Transverse colon (tissue), 4 donors: ENCODE data around the gene TMEM151A. TPM values are rescaled to one million over a fixed set of nuclear protein-coding genes. Genes with fewer than 3 reads are reported as not detected.

Source experiments
- DNase-seq: peaks from one replicate; pipeline ENCODE4 v3.0.0-alpha.2; 2019
- H3K27ac ChIP-seq, 4 donors: fragments of 200-600 bp; sonication (generic); 2 replicates each; pipeline ENCODE4 v1.5.1; 2016 to 2018; ENCODE audit warnings: inconsistent platforms in 4 of 4
- H3K27me3 ChIP-seq: fragments of 200-600 bp; sonication (generic); 2 replicates; pipeline ENCODE4 v1.5.1; 2017; ENCODE audit warnings: inconsistent platforms
- H3K36me3 ChIP-seq, 4 donors: fragments of 200-600 bp; sonication (generic); 2 replicates each; pipeline ENCODE4 v1.5.1; 2017 to 2019; ENCODE audit warnings: inconsistent platforms in 4 of 4
- H3K4me1 ChIP-seq, 4 donors: fragments of 200-600 bp; sonication (generic); 2 replicates each; pipeline ENCODE4 v1.5.1; 2017 to 2020; ENCODE audit warnings: inconsistent platforms in 4 of 4
- H3K4me3 ChIP-seq, 4 donors: fragments of 200-600 bp; sonication (generic); 1 replicate in 1 of 4; 2 replicates in 3 of 4; pipeline versions ENCODE4 v1.5.1 to v1.6.1; 2017 to 2019; ENCODE audit warnings: inconsistent platforms in 4 of 4
- H3K9me3 ChIP-seq, 2 donors: fragments of 200-600 bp; sonication (generic); 2 replicates each; pipeline ENCODE4 v1.5.1; 2017 to 2019; ENCODE audit warnings: inconsistent platforms in 2 of 2
- EP300 ChIP-seq: sonication (generic); formaldehyde crosslinking; IDR thresholded peaks from one replicate; pipeline ENCODE4 v1.6.1; 2017; ENCODE audit warnings: antibody characterized with exemption, low read depth
- POLR2A ChIP-seq: fragments of 450-650 bp; IDR thresholded peaks from one replicate; pipeline ENCODE4 v1.6.1; 2016; ENCODE audit warnings: antibody characterized with exemption, mild to moderate bottlenecking, moderate library complexity
- POLR2AphosphoS5 ChIP-seq, 3 donors: sonication (generic); formaldehyde crosslinking; IDR thresholded peaks; one replicate each; pipeline ENCODE4 v1.6.1; 2016; ENCODE audit warnings: antibody characterized with exemption in 3 of 3
- WGBS, 2 donors: methylation state at CpG; one replicate each; pipeline ENCODE4 v1.1.5; 2018; ENCODE audit warnings: low coverage in 1 of 2; 5-methylcytosine and 5-hydroxymethylcytosine counted together
- in situ Hi-C, 4 donors: fragments of 200-750 bp; cut with MboI; loops; one replicate each; pipeline versions ENCODE4 v1.15.0 to v1.15.1; 2017; ENCODE audit warnings: low sequenced_read_pairs in 3 of 4, low pct_ligation_motif_present in 1 of 4, low pct_unique_long_range_greater_than_20kb in 1 of 4
- intact Hi-C: fragments of 100-400 bp; cut with DNase I; formaldehyde crosslinking; loops from one replicate; pipeline ENCODE4 v1.15.1; 2023; ENCODE audit warnings: low total_unique reads
- total RNA-seq, 4 donors: library from RNA; depleted of rRNA; stranded (reverse); fragments of >200 nt; gene quantifications; one replicate each; pipeline ENCODE4 v1.1.0, GENCODE V29; 2016
- TF ChIP-seq, protein P1 (sequence below), 5 experiments: fragments of 200-600 bp in 3 of 5; fragments of 450-650 bp in 2 of 5; sonication (generic) in 3 of 5; IDR thresholded peaks; 1 replicate in 2 of 5; 2 replicates in 3 of 5; pipeline ENCODE4 v1.5.1; 2016 to 2017; ENCODE audit warnings: antibody characterized with exemption in 5 of 5, inconsistent platforms in 3 of 5, mild to moderate bottlenecking in 2 of 5, moderate library complexity in 1 of 5

The TMEM151A gene
- total RNA-seq, 4 donors from 2014 or later, result 0.55 to 0.75 TPM; not detected in 2

DNA sequence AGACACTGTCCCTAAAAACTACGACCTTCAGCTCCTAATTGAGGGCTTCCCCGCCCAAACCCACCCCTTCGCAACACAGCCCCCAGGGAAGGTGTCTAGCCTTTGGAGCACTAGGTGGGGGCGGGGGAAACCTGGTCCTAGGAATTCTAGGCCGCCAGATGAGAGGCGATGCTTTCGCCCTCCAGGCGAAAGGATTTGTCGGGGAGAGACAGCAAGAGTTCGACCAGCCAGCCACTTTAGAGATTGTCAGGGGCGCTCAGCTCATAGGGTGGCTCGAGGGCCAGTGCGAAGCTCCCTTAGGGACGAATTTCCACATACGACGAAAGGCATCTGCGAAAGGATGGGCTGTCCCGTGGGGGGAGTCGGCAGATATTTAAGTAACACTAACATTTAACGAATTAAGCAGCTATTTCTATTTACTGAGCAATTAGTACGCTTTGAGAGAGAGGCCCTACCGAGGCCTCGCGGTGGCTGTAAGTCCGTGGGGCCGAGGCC lies 19.8 kb downstream of the TMEM151A start:
- in situ Hi-C loops, result no loop called here
- H3K9me3 ChIP-seq, result no peaks in the 10 kb centered on the region
- peaks cover 7 to 25% (median 17%) of the 10 kb centered on the region in 4 donors for H3K4me1 ChIP-seq
- peak overlapping the region; percentile 91 to 95 (median 94) for H3K27ac ChIP-seq
- H3K4me3 ChIP-seq, result peak overlapping the region in 3 of 4 donors; percentile 33 to 63 (median 50)
- TF ChIP-seq, protein P1, sequence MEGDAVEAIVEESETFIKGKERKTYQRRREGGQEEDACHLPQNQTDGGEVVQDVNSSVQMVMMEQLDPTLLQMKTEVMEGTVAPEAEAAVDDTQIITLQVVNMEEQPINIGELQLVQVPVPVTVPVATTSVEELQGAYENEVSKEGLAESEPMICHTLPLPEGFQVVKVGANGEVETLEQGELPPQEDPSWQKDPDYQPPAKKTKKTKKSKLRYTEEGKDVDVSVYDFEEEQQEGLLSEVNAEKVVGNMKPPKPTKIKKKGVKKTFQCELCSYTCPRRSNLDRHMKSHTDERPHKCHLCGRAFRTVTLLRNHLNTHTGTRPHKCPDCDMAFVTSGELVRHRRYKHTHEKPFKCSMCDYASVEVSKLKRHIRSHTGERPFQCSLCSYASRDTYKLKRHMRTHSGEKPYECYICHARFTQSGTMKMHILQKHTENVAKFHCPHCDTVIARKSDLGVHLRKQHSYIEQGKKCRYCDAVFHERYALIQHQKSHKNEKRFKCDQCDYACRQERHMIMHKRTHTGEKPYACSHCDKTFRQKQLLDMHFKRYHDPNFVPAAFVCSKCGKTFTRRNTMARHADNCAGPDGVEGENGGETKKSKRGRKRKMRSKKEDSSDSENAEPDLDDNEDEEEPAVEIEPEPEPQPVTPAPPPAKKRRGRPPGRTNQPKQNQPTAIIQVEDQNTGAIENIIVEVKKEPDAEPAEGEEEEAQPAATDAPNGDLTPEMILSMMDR (IDR thresholded peaks at IDR 0.05), result peak in 1 of 5 experiments; percentile 87
- TF ChIP-seq EP300, result no peak
- intact Hi-C loops, result loop anchor here (2.0 kb wide), 1 partner anchor 17 kb away; no protein-coding TSS in a partner anchor
- H3K27me3 ChIP-seq, result no peaks in the 10 kb centered on the region
- no peak for DNase-seq
- 34% methylated on average over 26 of the region's 26 CpGs; no CpG with 5 or more reads in 1 of the 2 donors for WGBS, 2 donors
- H3K36me3 ChIP-seq, result no peaks in the 10 kb centered on the region

DNA sequence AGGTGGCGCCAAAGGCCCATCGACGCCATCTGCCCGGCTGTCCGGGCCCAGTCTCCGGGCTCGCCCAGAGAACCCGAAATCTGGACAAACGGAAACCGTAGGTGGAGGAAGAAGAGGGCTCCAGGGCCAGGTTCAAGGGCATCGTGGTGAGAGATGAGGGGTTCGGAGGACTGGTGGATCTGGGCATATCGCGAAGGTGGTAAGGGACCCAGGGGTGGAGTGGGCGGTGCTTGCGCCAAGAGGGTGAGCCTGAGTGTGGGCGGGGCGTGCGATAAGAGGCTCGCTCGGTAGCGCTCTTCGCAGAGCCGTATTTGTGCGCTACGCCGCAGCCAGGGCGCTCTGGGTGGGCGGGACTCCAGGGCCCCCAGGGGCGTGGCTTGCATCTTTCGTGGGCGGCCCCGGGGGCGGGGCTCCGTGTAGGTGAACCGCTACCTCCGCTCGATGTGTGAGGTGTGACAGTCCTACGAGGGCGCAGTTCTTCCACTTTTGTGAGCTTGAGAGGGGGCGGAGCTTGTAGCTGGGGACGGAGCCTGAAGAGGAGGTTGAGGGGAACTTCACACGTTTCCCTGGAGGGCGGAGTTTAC lies 20.4 kb downstream of the TMEM151A start:
- peak overlapping the region; percentile 91 to 95 (median 94) for H3K27ac ChIP-seq
- no peaks in the 10 kb centered on the region for H3K27me3 ChIP-seq
- TF ChIP-seq POLR2A (peak; percentile 46), EP300 (no peak), POLR2AphosphoS5 (IDR thresholded peaks at IDR 0.05) (peak; percentile 16 to 69 (median 56))
- TF ChIP-seq, protein P1 (IDR thresholded peaks at IDR 0.05), result peak in 4 of 5 experiments; percentile 89 to 97 (median 93)
- DNase-seq, result peak; percentile 95
- H3K36me3 ChIP-seq, result no peaks in the 10 kb centered on the region
- in situ Hi-C loops (no loop called here), intact Hi-C loops (loop anchor here (2.0 kb wide), 1 partner anchor 17 kb away; no protein-coding TSS in a partner anchor)
- no peaks in the 10 kb centered on the region for H3K9me3 ChIP-seq
- WGBS, 2 donors, result 0% methylated on average over 5 to 44 of the region's 44 CpGs
- H3K4me3 ChIP-seq, result peak overlapping the region; percentile 18 to 63 (median 42)
- peaks cover 7 to 31% (median 20%) of the 10 kb centered on the region in 4 donors for H3K4me1 ChIP-seq

DNA sequence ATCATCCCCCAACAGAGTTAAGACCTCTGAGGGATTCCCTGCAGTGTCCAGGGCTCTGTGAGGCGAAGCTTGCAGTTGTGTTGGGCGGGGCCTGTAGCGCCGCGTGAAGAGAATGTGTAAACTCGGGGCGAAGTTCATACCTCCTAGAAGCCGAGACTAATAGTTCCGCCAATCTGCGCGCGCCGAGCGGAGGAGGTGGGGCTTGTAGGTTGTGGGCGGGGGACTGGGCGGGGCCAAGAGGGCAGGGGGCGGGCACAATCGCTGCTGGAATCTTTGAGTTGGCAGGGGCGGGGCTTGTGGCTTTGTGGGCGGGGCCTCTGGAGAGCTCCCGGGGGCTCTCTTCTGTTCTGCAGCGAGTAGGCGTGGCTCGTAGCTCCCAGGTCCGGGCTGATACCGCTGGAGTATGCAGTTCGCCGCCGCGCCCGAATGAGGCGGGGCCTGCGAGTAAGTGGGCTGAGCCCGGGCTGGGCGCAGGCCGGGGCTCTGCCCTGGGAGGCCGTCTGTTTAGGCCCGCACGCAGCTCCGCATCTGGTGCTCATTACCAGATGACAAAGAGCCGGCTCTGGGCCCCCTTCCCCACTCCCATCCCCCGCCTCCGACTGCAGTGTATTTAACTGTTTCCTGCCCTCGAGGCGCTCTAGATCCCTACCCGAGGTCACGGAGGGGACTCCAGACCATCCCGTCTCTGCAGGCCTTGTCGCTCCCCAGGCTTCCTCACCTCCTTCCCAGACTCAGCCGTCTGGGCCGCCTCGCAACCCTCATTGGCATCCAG lies 21.0 kb downstream of the TMEM151A start:
- WGBS, 2 donors, result 5% methylated on average over 49 of the region's 52 CpGs; no CpG with 5 or more reads in 1 of the 2 donors
- Histone ChIP-seq H3K4me1 (peaks cover 9 to 36% (median 25%) of the 10 kb centered on the region in 4 donors), H3K36me3 (no peaks in the 10 kb centered on the region), H3K27me3 (no peaks in the 10 kb centered on the region), H3K27ac (peak overlapping the region; percentile 91 to 95 (median 94)), H3K4me3 (peak overlapping the region; percentile 18 to 63 (median 42)), H3K9me3 (no peaks in the 10 kb centered on the region)
- peak; percentile 99 for DNase-seq
- in situ Hi-C loops, result no loop called here
- intact Hi-C loops, result no loop called here
- no peak for TF ChIP-seq EP300
- peak; percentile 52 to 61 (median 52) for TF ChIP-seq POLR2AphosphoS5 (IDR thresholded peaks at IDR 0.05)
- TF ChIP-seq POLR2A, result peak; percentile 19

DNA sequence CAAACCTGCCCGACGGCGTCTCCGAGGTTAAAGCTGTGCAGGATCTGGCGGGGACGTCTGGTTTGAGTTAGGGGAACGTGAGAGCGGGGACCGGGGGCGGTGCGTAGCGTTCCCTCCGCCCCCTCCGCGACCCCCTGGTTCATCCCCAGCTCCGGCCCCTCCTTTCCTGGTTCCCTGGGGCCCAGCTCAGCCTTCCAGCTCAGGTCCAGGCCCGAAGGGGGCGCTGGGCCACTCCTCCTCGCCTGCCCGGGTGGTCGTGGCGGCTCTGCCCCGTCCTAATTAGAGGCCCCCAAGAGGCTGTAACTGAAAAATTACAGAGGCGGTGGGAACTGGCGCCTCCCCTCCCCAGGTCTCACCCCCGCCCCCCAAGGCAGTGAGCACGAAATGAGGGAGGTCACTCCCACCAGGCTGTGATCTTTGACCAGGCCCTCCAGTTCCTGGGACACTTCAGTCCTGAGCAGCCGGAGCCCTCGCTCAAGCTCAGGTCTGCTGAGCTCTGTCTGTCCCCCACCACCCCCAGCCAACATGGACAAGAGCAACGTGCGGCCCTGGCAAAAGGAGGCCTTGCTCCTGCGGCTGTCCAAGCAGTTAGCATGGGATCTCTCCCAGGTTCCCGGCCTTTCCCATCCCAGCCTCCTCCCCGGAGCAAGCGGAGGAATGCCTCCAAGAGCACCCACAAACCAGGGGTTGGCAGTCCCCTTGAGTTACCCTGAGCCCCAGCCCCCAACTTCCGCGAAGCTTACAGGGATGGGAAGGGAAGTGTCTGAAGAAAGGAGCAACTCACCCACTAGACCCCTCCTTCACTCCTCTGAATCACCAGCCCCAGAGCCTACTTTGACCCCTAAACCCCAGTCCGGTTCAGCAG lies 21.9 kb downstream of the TMEM151A start:
- TF ChIP-seq, protein P1 (IDR thresholded peaks at IDR 0.05), result no peak
- no peak for TF ChIP-seq POLR2AphosphoS5 (IDR thresholded peaks at IDR 0.05)
- TF ChIP-seq EP300, result no peak
- TF ChIP-seq POLR2A, result no peak
- H3K9me3 ChIP-seq, result no peaks in the 10 kb centered on the region
- no peak for DNase-seq
- H3K36me3 ChIP-seq, result no peaks in the 10 kb centered on the region
- 52% methylated on average over 30 of the region's 38 CpGs; no CpG with 5 or more reads in 1 of the 2 donors for WGBS, 2 donors
- peaks cover 16 to 44% (median 31%) of the 10 kb centered on the region in 4 donors for H3K4me1 ChIP-seq
- no peaks in the 10 kb centered on the region for H3K27me3 ChIP-seq
- H3K27ac ChIP-seq, result peak overlapping the region; percentile 91 to 95 (median 94)
- H3K4me3 ChIP-seq, result peak overlapping the region in 3 of 4 donors; percentile 16 to 63 (median 30)
- in situ Hi-C loops, result no loop called here
- intact Hi-C loops, result no loop called here
